ENCODE measurements around the gene PPP4R4. TPM values are rescaled to one million over a fixed set of nuclear protein-coding genes. Genes with fewer than 3 reads are reported as not detected.

PPP4R4 gene
- total RNA-seq, 4 donors from 2014 or later = 0.08 to 1.7 (median 0.48) TPM

DNA sequence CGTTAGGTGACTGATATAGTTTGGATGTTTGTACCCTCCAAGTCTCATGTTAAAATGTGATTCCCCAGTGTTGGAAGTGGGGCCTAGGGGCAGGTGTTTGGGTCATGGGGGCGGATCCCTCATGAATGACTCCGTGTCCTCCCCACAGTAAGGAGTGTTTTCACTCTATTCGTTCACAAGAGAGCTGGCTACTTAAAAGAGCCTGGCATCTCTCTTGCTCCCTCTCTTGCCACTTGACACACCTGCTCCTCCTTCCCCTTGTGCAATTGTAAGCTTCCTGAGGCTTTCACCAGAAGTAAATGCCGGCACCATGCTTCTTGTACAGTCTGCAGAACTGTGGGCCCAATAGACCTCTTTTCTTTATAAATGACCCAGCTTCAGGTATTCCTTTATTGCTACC is 47.3 kb upstream of the PPP4R4 start:
- no peak for DNase-seq
- H3K4me1 ChIP-seq = peaks cover 11 to 26% (median 17%) of the 10 kb centered on the region in 3 donors
- TF ChIP-seq, protein P1, sequence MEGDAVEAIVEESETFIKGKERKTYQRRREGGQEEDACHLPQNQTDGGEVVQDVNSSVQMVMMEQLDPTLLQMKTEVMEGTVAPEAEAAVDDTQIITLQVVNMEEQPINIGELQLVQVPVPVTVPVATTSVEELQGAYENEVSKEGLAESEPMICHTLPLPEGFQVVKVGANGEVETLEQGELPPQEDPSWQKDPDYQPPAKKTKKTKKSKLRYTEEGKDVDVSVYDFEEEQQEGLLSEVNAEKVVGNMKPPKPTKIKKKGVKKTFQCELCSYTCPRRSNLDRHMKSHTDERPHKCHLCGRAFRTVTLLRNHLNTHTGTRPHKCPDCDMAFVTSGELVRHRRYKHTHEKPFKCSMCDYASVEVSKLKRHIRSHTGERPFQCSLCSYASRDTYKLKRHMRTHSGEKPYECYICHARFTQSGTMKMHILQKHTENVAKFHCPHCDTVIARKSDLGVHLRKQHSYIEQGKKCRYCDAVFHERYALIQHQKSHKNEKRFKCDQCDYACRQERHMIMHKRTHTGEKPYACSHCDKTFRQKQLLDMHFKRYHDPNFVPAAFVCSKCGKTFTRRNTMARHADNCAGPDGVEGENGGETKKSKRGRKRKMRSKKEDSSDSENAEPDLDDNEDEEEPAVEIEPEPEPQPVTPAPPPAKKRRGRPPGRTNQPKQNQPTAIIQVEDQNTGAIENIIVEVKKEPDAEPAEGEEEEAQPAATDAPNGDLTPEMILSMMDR (IDR thresholded peaks at IDR 0.05) = no peak
- TF ChIP-seq POLR2A (IDR thresholded peaks at IDR 0.05) = no peak
- no peak overlapping the region for H3K27ac ChIP-seq
- no peaks in the 10 kb centered on the region for H3K27me3 ChIP-seq
- H3K9me3 ChIP-seq = no peaks in the 10 kb centered on the region
- 79 to 90% methylated on average over 5 of the region's 5 CpGs for WGBS, 2 donors
- no peak overlapping the region for H3K4me3 ChIP-seq
- intact Hi-C loops (cut with DNase I) = no loop called here
- H3K36me3 ChIP-seq = peaks cover 0 to 10% (median 0%) of the 10 kb centered on the region in 3 donors

GRCh38 chr14:94127330-94127729 is 46.8 kb upstream of the PPP4R4 start:
- Histone ChIP-seq H3K27ac (no peak overlapping the region), H3K4me1 (peaks cover 11 to 26% (median 17%) of the 10 kb centered on the region in 3 donors), H3K27me3 (no peaks in the 10 kb centered on the region), H3K9me3 (no peaks in the 10 kb centered on the region), H3K4me3 (no peak overlapping the region), H3K36me3 (peaks cover 0 to 10% (median 0%) of the 10 kb centered on the region in 3 donors)
- no peak for DNase-seq
- TF ChIP-seq POLR2A (IDR thresholded peaks at IDR 0.05) = no peak
- TF ChIP-seq, protein P1 (IDR thresholded peaks at IDR 0.05) = no peak
- intact Hi-C loops (cut with DNase I) = no loop called here
- 92% methylated on average over 5 to 6 of the region's 6 CpGs for WGBS, 2 donors

- no peak for DNase-seq
- intact Hi-C loops (cut with DNase I) = no loop called here
- no peaks in the 10 kb centered on the region for H3K9me3 ChIP-seq
- peaks cover 0 to 10% (median 0%) of the 10 kb centered on the region in 3 donors for H3K36me3 ChIP-seq
- no peaks in the 10 kb centered on the region for H3K27me3 ChIP-seq
- peak overlapping the region in 1 of 4 donors; percentile 77 for H3K4me3 ChIP-seq
- TF ChIP-seq, protein P1 (IDR thresholded peaks at IDR 0.05) = no peak
- no peak for TF ChIP-seq POLR2A (IDR thresholded peaks at IDR 0.05)
- 73 to 95% methylated on average over 2 to 3 of the region's 14 CpGs for WGBS, 2 donors
- H3K27ac ChIP-seq = peak overlapping the region in 2 of 4 donors; percentile 91
- H3K4me1 ChIP-seq = peaks cover 11 to 26% (median 17%) of the 10 kb centered on the region in 3 donors
These were observed 45.8 kb upstream of the PPP4R4 start for GRCh38 chr14:94128216-94128839.

DNA sequence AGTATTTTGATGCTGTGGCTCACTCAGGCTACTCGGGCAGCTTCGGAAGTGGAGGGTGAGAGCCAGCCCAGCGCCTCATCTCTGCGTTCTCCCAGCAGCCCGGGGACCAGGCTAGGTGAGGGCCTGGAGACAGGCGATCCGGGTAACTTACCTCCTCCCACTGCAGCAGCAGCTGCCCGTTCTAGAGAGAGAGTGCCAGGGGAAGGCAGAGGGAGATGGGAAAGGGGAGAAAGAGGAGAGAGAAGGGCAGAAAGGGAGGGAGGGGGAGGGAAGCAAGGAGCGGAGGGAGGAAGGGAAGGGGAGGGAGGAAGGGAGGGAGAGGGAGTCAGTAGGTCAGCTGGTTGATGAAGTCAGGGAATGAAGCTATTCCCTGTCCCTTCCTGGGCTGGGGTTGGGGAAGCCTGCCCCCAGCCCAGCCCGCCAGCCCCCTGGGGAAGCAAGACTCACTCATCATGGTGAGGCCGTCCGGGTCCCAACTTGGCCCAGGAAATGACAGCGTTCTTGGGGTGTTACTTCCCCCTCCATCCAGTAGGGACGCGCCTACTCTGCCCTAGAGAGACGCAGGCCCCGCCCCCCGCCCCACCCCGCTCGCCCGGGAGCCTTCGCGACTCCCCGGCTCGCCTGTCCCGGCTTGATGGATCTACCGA is 44.9 kb upstream of the PPP4R4 start, which contains the start of gene IFI27L2:
Gene IFI27L2 (minus strand): TSS at position 494 of the 647 bp plus-strand sequence. CDS start 40 bp downstream, at position 454.
- no peaks in the 10 kb centered on the region for H3K27me3 ChIP-seq
- TF ChIP-seq, protein P1 (IDR thresholded peaks at IDR 0.05) = peak; percentile 26 to 54 (median 32)
- peak in 1 of 4 donors; percentile 42 for TF ChIP-seq POLR2A (IDR thresholded peaks at IDR 0.05)
- DNase-seq = no peak
- peak within 1 kb of the TSS; percentile 52 to 77 (median 60) for H3K4me3 ChIP-seq
- no peaks in the 10 kb centered on the region for H3K9me3 ChIP-seq
- peak within 1 kb of the TSS; percentile 78 to 91 (median 89) for H3K27ac ChIP-seq
- 0 to 6% methylated on average over 9 to 11 of the region's 27 CpGs for WGBS, 2 donors
- H3K36me3 ChIP-seq = peaks cover 0 to 10% (median 0%) of the 10 kb centered on the region in 3 donors
- intact Hi-C loops (cut with DNase I) = no loop called here
- H3K4me1 ChIP-seq = peaks cover 11 to 26% (median 17%) of the 10 kb centered on the region in 3 donors
